ENCODE measurements around the gene NWD2.

Gene NWD2

GRCh38 chr4:37241647-37242046, 2.9 kb upstream of the NWD2 start:
- Histone ChIP-seq H3K9ac (ENCODE audit: low read length) (no peak overlapping the region), H3K36me3 (ENCODE audit: insufficient read depth, low read length) (no peaks in the 10 kb centered on the region), H3K4me3 (ENCODE audit: low read depth in 1 of 2, low read length in 2 of 2) (no peak overlapping the region), H3K27me3 (ENCODE audit: control insufficient read depth in 1 of 2, insufficient read depth in 2 of 2, low read length in 2 of 2) (peaks cover 0 to 27% of the 10 kb centered on the region in 2 donors), H3K9me3 (ENCODE audit: low read length) (no peaks in the 10 kb centered on the region), H3K27ac (ENCODE audit: low read depth, low read length) (no peak overlapping the region), H3K4me1 (ENCODE audit: insufficient read depth, low read length) (no peaks in the 10 kb centered on the region)

GRCh38 chr4:37243051-37243450, 1.5 kb upstream of the NWD2 start:
- Histone ChIP-seq H3K36me3 (ENCODE audit: insufficient read depth, low read length) (no peaks in the 10 kb centered on the region), H3K27me3 (ENCODE audit: control insufficient read depth in 1 of 2, insufficient read depth in 2 of 2, low read length in 2 of 2) (peaks cover 0 to 27% of the 10 kb centered on the region in 2 donors), H3K9ac (ENCODE audit: low read length) (no peak overlapping the region), H3K27ac (ENCODE audit: low read depth, low read length) (no peak overlapping the region), H3K4me3 (ENCODE audit: low read depth in 1 of 2, low read length in 2 of 2) (no peak overlapping the region), H3K4me1 (ENCODE audit: insufficient read depth, low read length) (no peaks in the 10 kb centered on the region), H3K9me3 (ENCODE audit: low read length) (no peaks in the 10 kb centered on the region)

- Histone ChIP-seq H3K4me3 (ENCODE audit: low read depth in 1 of 2, low read length in 2 of 2) (no peak overlapping the region), H3K27ac (ENCODE audit: low read depth, low read length) (no peak overlapping the region), H3K9me3 (ENCODE audit: low read length) (no peaks in the 10 kb centered on the region), H3K4me1 (ENCODE audit: insufficient read depth, low read length) (no peaks in the 10 kb centered on the region), H3K36me3 (ENCODE audit: insufficient read depth, low read length) (no peaks in the 10 kb centered on the region), H3K9ac (ENCODE audit: low read length) (no peak overlapping the region), H3K27me3 (ENCODE audit: control insufficient read depth in 1 of 2, insufficient read depth in 2 of 2, low read length in 2 of 2) (peaks cover 0 to 27% of the 10 kb centered on the region in 2 donors)
Measured at GRCh38 chr4:37243722-37244582, 591 bp upstream of the NWD2 start.

GRCh38 chr4:37245391-37245954, 930 bp downstream of the NWD2 start:
- no peaks in the 10 kb centered on the region for H3K9me3 ChIP-seq (ENCODE audit: low read length)
- H3K27me3 ChIP-seq (ENCODE audit: control insufficient read depth in 1 of 2, insufficient read depth in 2 of 2, low read length in 2 of 2), result peaks cover 0 to 27% of the 10 kb centered on the region in 2 donors
- no peak overlapping the region for H3K9ac ChIP-seq (ENCODE audit: low read length)
- no peak overlapping the region for H3K4me3 ChIP-seq (ENCODE audit: low read depth in 1 of 2, low read length in 2 of 2)
- H3K27ac ChIP-seq (ENCODE audit: low read depth, low read length), result no peak overlapping the region
- H3K4me1 ChIP-seq (ENCODE audit: insufficient read depth, low read length), result no peaks in the 10 kb centered on the region
- H3K36me3 ChIP-seq (ENCODE audit: insufficient read depth, low read length), result no peaks in the 10 kb centered on the region

- H3K9me3 ChIP-seq (ENCODE audit: low read length), result no peaks in the 10 kb centered on the region
- H3K4me1 ChIP-seq (ENCODE audit: insufficient read depth, low read length), result no peaks in the 10 kb centered on the region
- no peak overlapping the region for H3K9ac ChIP-seq (ENCODE audit: low read length)
- no peak overlapping the region for H3K4me3 ChIP-seq (ENCODE audit: low read depth in 1 of 2, low read length in 2 of 2)
- no peak overlapping the region for H3K27ac ChIP-seq (ENCODE audit: low read depth, low read length)
- no peaks in the 10 kb centered on the region for H3K36me3 ChIP-seq (ENCODE audit: insufficient read depth, low read length)
- peaks cover 0 to 27% of the 10 kb centered on the region in 2 donors for H3K27me3 ChIP-seq (ENCODE audit: control insufficient read depth in 1 of 2, insufficient read depth in 2 of 2, low read length in 2 of 2)
Measured at GRCh38 chr4:37246891-37247290, 2.3 kb downstream of the NWD2 start.

- Histone ChIP-seq H3K9ac (ENCODE audit: low read length) (no peak overlapping the region), H3K27ac (ENCODE audit: low read depth, low read length) (no peak overlapping the region), H3K4me1 (ENCODE audit: insufficient read depth, low read length) (no peaks in the 10 kb centered on the region), H3K27me3 (ENCODE audit: control insufficient read depth in 1 of 2, insufficient read depth in 2 of 2, low read length in 2 of 2) (no peaks in the 10 kb centered on the region), H3K4me3 (ENCODE audit: low read depth in 1 of 2, low read length in 2 of 2) (no peak overlapping the region), H3K36me3 (ENCODE audit: insufficient read depth, low read length) (no peaks in the 10 kb centered on the region), H3K9me3 (ENCODE audit: low read length) (no peaks in the 10 kb centered on the region)
Measured at GRCh38 chr4:37258221-37258620, 13.7 kb downstream of the NWD2 start.

GRCh38 chr4:37268319-37268718, 23.8 kb downstream of the NWD2 start:
- no peaks in the 10 kb centered on the region for H3K27me3 ChIP-seq (ENCODE audit: control insufficient read depth in 1 of 2, insufficient read depth in 2 of 2, low read length in 2 of 2)
- H3K9me3 ChIP-seq (ENCODE audit: low read length), result no peaks in the 10 kb centered on the region
- no peaks in the 10 kb centered on the region for H3K36me3 ChIP-seq (ENCODE audit: insufficient read depth, low read length)
- no peak overlapping the region for H3K9ac ChIP-seq (ENCODE audit: low read length)
- H3K4me3 ChIP-seq (ENCODE audit: low read depth in 1 of 2, low read length in 2 of 2), result no peak overlapping the region
- no peaks in the 10 kb centered on the region for H3K4me1 ChIP-seq (ENCODE audit: insufficient read depth, low read length)
- H3K27ac ChIP-seq (ENCODE audit: low read depth, low read length), result no peak overlapping the region

- H3K9ac ChIP-seq (ENCODE audit: low read length), result no peak overlapping the region
Measured at GRCh38 chr4:37279121-37279520, 34.6 kb downstream of the NWD2 start.

GRCh38 chr4:37279894-37280592, 35.5 kb downstream of the NWD2 start:
- no peaks in the 10 kb centered on the region for H3K36me3 ChIP-seq (ENCODE audit: insufficient read depth, low read length)
- no peaks in the 10 kb centered on the region for H3K9me3 ChIP-seq (ENCODE audit: low read length)
- H3K27me3 ChIP-seq (ENCODE audit: control insufficient read depth in 1 of 2, insufficient read depth in 2 of 2, low read length in 2 of 2), result no peaks in the 10 kb centered on the region
- H3K9ac ChIP-seq (ENCODE audit: low read length), result no peak overlapping the region
- H3K4me3 ChIP-seq (ENCODE audit: low read depth in 1 of 2, low read length in 2 of 2), result no peak overlapping the region
- no peaks in the 10 kb centered on the region for H3K4me1 ChIP-seq (ENCODE audit: insufficient read depth, low read length)
- no peak overlapping the region for H3K27ac ChIP-seq (ENCODE audit: low read depth, low read length)

More at GRCh38 chr4:37279121-37279520, 34.6 kb downstream of the NWD2 start:
- no peak overlapping the region for H3K4me3 ChIP-seq (ENCODE audit: low read depth in 1 of 2, low read length in 2 of 2)
- H3K27ac ChIP-seq (ENCODE audit: low read depth, low read length), result no peak overlapping the region
- no peaks in the 10 kb centered on the region for H3K27me3 ChIP-seq (ENCODE audit: control insufficient read depth in 1 of 2, insufficient read depth in 2 of 2, low read length in 2 of 2)
- H3K9me3 ChIP-seq (ENCODE audit: low read length), result no peaks in the 10 kb centered on the region
- H3K4me1 ChIP-seq (ENCODE audit: insufficient read depth, low read length), result no peaks in the 10 kb centered on the region
- H3K36me3 ChIP-seq (ENCODE audit: insufficient read depth, low read length), result no peaks in the 10 kb centered on the region

- H3K9ac ChIP-seq (ENCODE audit: low read length), result no peak overlapping the region
- no peaks in the 10 kb centered on the region for H3K9me3 ChIP-seq (ENCODE audit: low read length)
- no peaks in the 10 kb centered on the region for H3K36me3 ChIP-seq (ENCODE audit: insufficient read depth, low read length)
- no peak overlapping the region for H3K4me3 ChIP-seq (ENCODE audit: low read depth in 1 of 2, low read length in 2 of 2)
- H3K4me1 ChIP-seq (ENCODE audit: insufficient read depth, low read length), result no peaks in the 10 kb centered on the region
- no peaks in the 10 kb centered on the region for H3K27me3 ChIP-seq (ENCODE audit: control insufficient read depth in 1 of 2, insufficient read depth in 2 of 2, low read length in 2 of 2)
- no peak overlapping the region for H3K27ac ChIP-seq (ENCODE audit: low read depth, low read length)
Measured at GRCh38 chr4:37299468-37299867, 54.9 kb downstream of the NWD2 start.

GRCh38 chr4:37304612-37305011, 60.1 kb downstream of the NWD2 start:
- H3K9ac ChIP-seq (ENCODE audit: low read length), result no peak overlapping the region
- no peaks in the 10 kb centered on the region for H3K36me3 ChIP-seq (ENCODE audit: insufficient read depth, low read length)
- no peaks in the 10 kb centered on the region for H3K4me1 ChIP-seq (ENCODE audit: insufficient read depth, low read length)
- no peak overlapping the region for H3K4me3 ChIP-seq (ENCODE audit: low read depth in 1 of 2, low read length in 2 of 2)
- no peak overlapping the region for H3K27ac ChIP-seq (ENCODE audit: low read depth, low read length)
- H3K27me3 ChIP-seq (ENCODE audit: control insufficient read depth in 1 of 2, insufficient read depth in 2 of 2, low read length in 2 of 2), result no peaks in the 10 kb centered on the region
- no peaks in the 10 kb centered on the region for H3K9me3 ChIP-seq (ENCODE audit: low read length)
